Urinary bladder (tissue), 4 donors: Measurements from ENCODE around the gene ARSG. TPM values are rescaled to one million over a fixed set of nuclear protein-coding genes. Genes with fewer than 3 reads are reported as not detected.
A peak's percentile ranks its signal among the peaks of the same experiment; 100 is the strongest.

Experiments
- DNase-seq: peaks from one replicate; pipeline ENCODE4 v3.0.0-alpha.2; 2015; ENCODE audit errors: extremely low spot score
- H3K27ac ChIP-seq: one replicate; pipeline ENCODE4 v1.5.1; 2013; ENCODE audit warnings: low read depth, mild to moderate bottlenecking, moderate library complexity
- H3K36me3 ChIP-seq: one replicate; pipeline ENCODE4 v1.6.1; 2013; ENCODE audit warnings: mild to moderate bottlenecking, moderate library complexity; ENCODE audit not compliant: insufficient read depth
- H3K4me1 ChIP-seq: one replicate; pipeline ENCODE4 v1.6.1; 2013; ENCODE audit warnings: mild to moderate bottlenecking, moderate library complexity; ENCODE audit not compliant: insufficient read depth
- H3K4me3 ChIP-seq: one replicate; pipeline ENCODE4 v1.5.1; 2013; ENCODE audit warnings: low read depth, low read length
- WGBS: extraction: QIAGEN DNeasy Blood & Tissue Kit; methylation state at CpG from one replicate; pipeline ENCODE4 v1.1.7; 2013; 5-methylcytosine and 5-hydroxymethylcytosine counted together
- polyA plus RNA-seq: library from polyadenylated mRNA; stranded (reverse); fragments of 200-250 nt; gene quantifications from one replicate; pipeline ENCODE4 v1.2.3, GENCODE V29; 2013
- total RNA-seq: library from RNA; depleted of rRNA; stranded (reverse); fragments of >200 nt; gene quantifications from one replicate; pipeline ENCODE4 v1.2.3, GENCODE V29; 2014
- donor health status: healthy with polysubstance abuse.
- donor health status: healthy.

Gene ARSG
- total and polyA plus RNA-seq, 2 donors, result 2.9 to 3.3 TPM

GRCh38 chr17:68453991-68454665, 162.8 kb downstream of the ARSG start:
- Histone ChIP-seq H3K4me1 (no peaks in the 10 kb centered on the region), H3K36me3 (peaks cover 5% of the 10 kb centered on the region), H3K4me3 (no peak overlapping the region), H3K27ac (no peak overlapping the region)
- 70% methylated on average over 5 of the region's 5 CpGs for WGBS
- DNase-seq, result no peak

- WGBS, result 32% methylated on average over 4 of the region's 4 CpGs
- Histone ChIP-seq H3K27ac (peak overlapping the region; percentile 71), H3K4me3 (peak overlapping the region; percentile 70), H3K4me1 (no peaks in the 10 kb centered on the region), H3K36me3 (no peaks in the 10 kb centered on the region)
- no peak for DNase-seq
These were observed 164.6 kb downstream of the ARSG start for GRCh38 chr17:68455901-68456338.

DNA sequence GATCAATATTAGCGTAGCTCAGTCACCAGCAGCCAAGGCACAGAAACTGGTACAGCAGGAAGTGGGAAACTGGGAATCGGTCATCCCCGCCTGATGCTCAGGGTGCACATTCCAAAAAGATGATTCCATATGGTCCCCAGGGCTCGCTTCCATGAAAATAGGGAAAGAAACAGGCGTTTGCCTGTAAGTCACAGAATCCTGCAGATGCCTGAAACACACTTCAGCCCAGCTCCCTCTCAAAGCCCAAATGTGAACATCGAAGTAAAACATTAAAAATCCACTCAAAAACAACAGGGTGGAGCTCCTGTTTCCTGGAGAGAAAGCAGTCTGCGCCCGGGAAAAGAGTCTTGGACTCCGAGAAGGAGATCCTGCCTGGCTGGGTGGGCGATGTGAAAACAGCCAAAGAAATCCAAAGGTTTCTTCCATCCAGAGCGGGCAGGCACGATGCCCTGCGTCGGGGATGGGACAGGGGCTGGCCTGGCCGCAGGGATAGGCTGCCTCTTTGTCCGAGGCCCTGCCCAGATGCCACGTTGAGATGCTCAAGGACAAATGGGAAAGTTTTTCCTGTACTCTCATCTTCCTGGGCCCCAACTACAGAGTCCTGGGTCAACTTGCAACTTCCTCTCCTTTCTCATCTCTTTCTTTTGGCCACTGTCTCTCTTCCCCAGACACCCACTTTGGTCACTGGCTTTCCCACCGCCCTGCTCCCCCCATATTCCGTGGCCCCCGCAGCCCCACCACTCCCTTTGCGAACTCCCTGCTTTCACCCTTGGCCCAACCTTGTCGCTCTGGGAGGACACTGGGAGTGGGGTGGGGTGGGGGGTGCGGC, 165.3 kb downstream of the ARSG start:
- H3K36me3 ChIP-seq, result no peaks in the 10 kb centered on the region
- no peaks in the 10 kb centered on the region for H3K4me1 ChIP-seq
- WGBS, result 9% methylated on average over 23 of the region's 23 CpGs
- H3K4me3 ChIP-seq, result peak overlapping the region; percentile 70
- peak overlapping the region; percentile 71 for H3K27ac ChIP-seq
- no peak for DNase-seq

DNA sequence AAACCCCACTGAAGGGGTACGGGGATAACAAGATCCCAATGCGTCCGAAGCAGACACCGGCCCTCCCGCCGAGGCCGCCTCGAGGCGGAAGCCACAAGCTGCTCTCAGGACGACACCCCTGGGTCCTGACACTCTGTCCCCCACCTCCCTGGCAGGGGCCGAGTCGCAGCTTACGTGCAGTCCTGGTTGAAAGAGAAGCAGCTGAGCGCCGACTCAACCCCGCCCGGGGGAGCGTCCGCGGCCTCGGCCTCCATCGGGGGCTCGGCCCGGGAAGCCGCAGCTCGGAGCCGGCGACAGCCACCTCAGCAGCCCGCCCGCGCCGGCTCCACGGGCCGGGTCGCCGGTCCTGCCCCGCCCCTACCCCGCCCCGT, 165.9 kb downstream of the ARSG start, which contains the start of gene WIPI1:
Gene WIPI1, minus strand, starts transcription at position 329 of the 371 bp plus-strand sequence. Its CDS starts 75 bp downstream, at position 254.
- no peaks in the 10 kb centered on the region for H3K4me1 ChIP-seq
- H3K4me3 ChIP-seq, result peak within 1 kb of the TSS; percentile 70
- no peaks in the 10 kb centered on the region for H3K36me3 ChIP-seq
- under 1% methylated on average over 38 of the region's 39 CpGs for WGBS
- peak within 1 kb of the TSS; percentile 71 for H3K27ac ChIP-seq
- no peak for DNase-seq

GRCh38 chr17:68457539-68458259, 166.4 kb downstream of the ARSG start:
- DNase-seq, result peak; percentile 96
- Histone ChIP-seq H3K36me3 (no peaks in the 10 kb centered on the region), H3K4me1 (no peaks in the 10 kb centered on the region), H3K27ac (peak overlapping the region; percentile 69), H3K4me3 (peak overlapping the region; percentile 39)
- WGBS, result under 1% methylated on average over 53 of the region's 54 CpGs

DNA sequence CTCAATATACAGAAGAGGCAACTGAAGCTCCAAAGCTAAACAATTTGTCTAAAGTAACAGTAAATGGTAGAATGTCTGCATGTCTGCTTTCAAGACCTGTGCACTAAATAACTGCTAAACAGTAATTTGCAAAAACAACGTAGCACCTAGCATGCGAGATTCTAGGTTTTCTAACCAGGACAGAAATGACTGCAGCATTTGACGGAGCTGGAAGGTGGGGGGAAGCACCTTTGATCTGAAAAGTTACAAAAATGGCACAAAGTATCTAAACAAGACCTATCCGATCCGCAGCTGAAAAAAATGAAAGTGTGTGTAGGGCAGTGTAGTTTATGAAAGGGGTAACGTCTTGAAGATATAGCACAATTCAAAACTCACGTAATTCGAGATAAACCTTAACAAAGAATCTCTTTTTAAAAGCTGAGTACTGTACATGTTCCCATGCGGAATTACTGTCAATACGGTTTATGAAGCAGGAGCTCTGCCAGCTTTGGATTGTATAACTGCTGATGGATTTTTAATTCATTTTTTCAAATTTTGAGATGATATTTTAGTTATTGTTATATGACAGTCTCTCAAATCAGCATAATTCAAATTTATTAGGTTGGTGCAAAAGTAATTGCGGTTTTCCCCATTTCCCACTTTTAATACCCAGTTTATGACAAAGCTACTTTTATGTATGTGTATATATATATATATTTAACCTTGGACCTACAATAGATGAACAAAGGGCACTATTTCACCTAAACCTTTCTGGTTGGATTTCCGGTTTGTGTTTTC, 167.2 kb downstream of the ARSG start:
- no peak for DNase-seq
- no peaks in the 10 kb centered on the region for H3K4me1 ChIP-seq

DNA sequence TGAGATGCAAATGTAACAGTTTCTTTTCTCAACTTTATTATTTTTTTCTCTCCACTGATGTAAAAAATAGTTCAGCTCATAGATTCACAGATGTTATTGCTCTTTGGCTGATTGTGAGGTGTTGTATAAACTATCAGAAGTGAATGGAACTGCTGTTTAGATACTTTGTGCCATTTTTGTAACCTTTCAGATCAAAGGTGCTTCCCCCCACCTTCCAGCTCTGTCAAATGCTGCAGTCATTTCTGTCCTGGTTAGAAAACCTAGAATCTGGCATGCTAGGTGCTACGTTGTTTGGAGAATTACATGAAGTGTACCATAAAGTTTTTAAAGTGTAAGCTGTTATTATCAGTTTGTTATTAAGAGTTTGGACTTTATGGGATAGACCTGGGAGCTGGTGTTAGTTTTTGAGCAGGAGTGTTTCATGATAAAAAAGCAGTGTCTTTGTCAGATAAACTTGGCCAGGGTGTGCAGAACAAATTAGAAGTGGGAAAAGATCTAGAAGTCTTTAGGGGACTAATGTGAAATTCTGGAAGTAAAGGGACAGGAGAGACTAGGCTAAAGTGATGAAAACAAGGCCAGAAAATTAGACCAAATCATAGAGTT, 167.8 kb downstream of the ARSG start:
- Histone ChIP-seq H3K4me1 (no peaks in the 10 kb centered on the region), H3K4me3 (no peak overlapping the region), H3K36me3 (no peaks in the 10 kb centered on the region), H3K27ac (no peak overlapping the region)
- DNase-seq, result no peak
- WGBS, result 34% methylated on average over 1 of the region's 1 CpG

More for the DNA sequence above, 167.2 kb downstream of the ARSG start:
- H3K27ac ChIP-seq, result peak overlapping the region; percentile 69
- 37% methylated on average over 12 of the region's 12 CpGs for WGBS
- H3K36me3 ChIP-seq, result no peaks in the 10 kb centered on the region
- peak overlapping the region; percentile 39 for H3K4me3 ChIP-seq

- no peak overlapping the region for H3K4me3 ChIP-seq
- H3K4me1 ChIP-seq, result no peaks in the 10 kb centered on the region
- H3K36me3 ChIP-seq, result no peaks in the 10 kb centered on the region
- H3K27ac ChIP-seq, result no peak overlapping the region
- no peak for DNase-seq
- 72% methylated on average over 2 of the region's 2 CpGs for WGBS
These were observed 168.9 kb downstream of the ARSG start for GRCh38 chr17:68460146-68460545.

- H3K4me1 ChIP-seq, result no peaks in the 10 kb centered on the region
- DNase-seq, result no peak
- H3K27ac ChIP-seq, result no peak overlapping the region
- no peak overlapping the region for H3K4me3 ChIP-seq
- H3K36me3 ChIP-seq, result no peaks in the 10 kb centered on the region
These were observed 169.4 kb downstream of the ARSG start for GRCh38 chr17:68460715-68461114.

DNA sequence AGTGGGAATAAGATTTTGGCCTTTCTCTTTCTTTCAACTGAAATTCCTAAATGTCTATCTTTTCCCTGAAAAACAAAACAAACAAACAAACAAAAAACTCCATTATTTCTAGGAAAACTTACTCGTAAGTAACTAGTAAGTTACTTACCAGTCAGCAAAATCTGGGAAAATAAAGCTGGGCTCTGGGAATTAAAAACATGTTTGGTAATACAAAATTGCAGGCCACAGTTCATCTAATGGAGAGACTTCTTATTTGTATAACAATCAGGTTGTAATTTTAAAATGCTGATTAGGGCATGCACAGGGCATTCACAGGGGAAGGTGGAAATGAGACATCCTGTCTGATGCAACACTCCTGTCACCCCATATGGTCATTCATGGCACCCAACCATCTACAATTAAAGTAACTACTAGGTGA, 169.8 kb downstream of the ARSG start:
- WGBS, result 87% methylated on average over 1 of the region's 1 CpG
- Histone ChIP-seq H3K4me3 (no peak overlapping the region), H3K4me1 (no peaks in the 10 kb centered on the region), H3K27ac (no peak overlapping the region), H3K36me3 (no peaks in the 10 kb centered on the region)
- DNase-seq, result no peak

DNA sequence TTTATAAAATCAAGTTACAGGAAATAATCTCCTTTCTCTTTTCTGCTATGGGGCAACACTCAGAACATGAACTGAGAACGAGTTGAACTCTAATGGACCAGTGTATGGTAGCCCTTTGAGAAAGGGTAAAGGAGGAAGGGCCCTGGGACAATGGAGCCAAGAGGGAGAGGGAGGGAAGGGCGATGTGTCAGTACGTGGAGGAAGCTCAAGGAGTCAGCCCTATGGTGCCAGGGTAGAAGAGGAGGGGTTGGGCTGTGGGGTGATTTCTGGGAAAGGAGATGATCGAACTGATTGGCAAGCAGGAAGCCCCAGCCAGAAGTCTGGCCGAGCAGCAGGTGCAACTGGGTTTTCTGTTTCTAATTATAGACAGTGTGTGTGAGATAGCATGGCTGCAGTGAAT, 170.3 kb downstream of the ARSG start:
- 43% methylated on average over 5 of the region's 5 CpGs for WGBS
- Histone ChIP-seq H3K4me1 (no peaks in the 10 kb centered on the region), H3K27ac (no peak overlapping the region)

DNA sequence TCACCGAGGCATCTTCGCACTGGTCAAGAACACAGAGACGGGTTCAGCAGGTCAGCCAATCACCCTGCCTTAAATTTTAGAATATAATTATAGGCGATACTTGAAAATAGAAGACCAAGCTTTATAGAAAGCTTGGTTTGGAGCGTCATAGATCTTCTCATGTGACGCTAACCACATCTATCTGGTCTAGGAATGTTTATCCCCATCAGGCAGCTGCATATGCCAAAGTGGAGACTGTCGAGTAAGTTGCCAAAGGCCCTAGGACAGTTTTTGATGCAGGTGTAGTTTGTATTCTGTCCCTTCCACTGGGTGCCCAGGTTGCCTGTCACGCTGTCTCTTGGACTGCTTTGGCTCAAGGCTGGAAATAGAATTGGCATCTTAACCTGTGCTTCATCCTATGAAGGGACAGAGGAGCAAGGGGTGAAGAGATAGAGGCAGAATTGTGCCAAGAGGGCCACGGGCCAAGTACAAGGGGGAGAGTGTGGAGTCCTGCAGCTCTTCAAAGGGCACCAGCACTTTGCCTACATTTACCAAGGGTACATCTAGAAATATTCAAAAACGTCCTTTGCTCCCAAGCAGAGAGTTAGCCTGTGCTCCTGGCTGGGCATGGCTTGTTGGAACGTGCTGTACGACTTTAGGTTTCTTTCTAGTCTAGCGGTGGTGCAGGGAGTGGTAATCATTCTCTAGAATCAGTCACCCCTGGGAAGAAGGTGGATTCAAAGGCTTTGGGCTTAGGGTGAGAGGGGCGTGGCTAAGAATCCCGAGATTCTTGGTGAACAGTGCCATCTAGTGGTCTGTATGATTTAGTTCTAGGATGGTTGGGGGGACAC, 171.3 kb downstream of the ARSG start:
- DNase-seq, result peak; percentile 79
- H3K4me1 ChIP-seq, result no peaks in the 10 kb centered on the region
- H3K27ac ChIP-seq, result no peak overlapping the region
- WGBS, result 41% methylated on average over 15 of the region's 15 CpGs
- H3K36me3 ChIP-seq, result no peaks in the 10 kb centered on the region
- no peak overlapping the region for H3K4me3 ChIP-seq

More for the DNA sequence above, 170.3 kb downstream of the ARSG start:
- Histone ChIP-seq H3K36me3 (no peaks in the 10 kb centered on the region), H3K4me3 (no peak overlapping the region)
- DNase-seq, result no peak
